H1 (cell line): ENCODE data around the gene ZNF184. TPM values are rescaled to one million over a fixed set of nuclear protein-coding genes. Genes with fewer than 3 reads are reported as not detected.

ENCODE experiments used
- CTCF ChIA-PET: fragments of 300-600 bp; sonication (Branson Sonifier 250); formaldehyde crosslinking; loops from one replicate; lab custom pipeline; 2021; ENCODE audit not compliant: partially characterized antibody; lab: Charles Lee
- POLR2A ChIA-PET: fragments of 300-600 bp; sonication (Branson Sonifier 250); formaldehyde crosslinking; loops from one replicate; lab custom pipeline; 2021; ENCODE audit warnings: inconsistent platforms; ENCODE audit not compliant: partially characterized antibody; lab: Charles Lee
- DNase-seq, 2 experiments: peaks; one replicate each; pipeline versions ENCODE4 v3.0.0 to v3.0.0-alpha.2; 2010 to 2022; ENCODE audit warnings: low spot score in 2 of 2, low read depth in 1 of 2, mixed read lengths in 1 of 2
- FAIRE-seq: peaks from 2 replicates; lab custom pipeline; 2011; peaks lifted over from hg19 to GRCh38; lab: Jason Lieb, UNC
- H2AFZ ChIP-seq: 2 replicates; pipeline ENCODE4 v1.8.1; 2012; ENCODE audit warnings: low read length, inconsistent platforms
- H2AK5ac ChIP-seq: 2 replicates; pipeline ENCODE4 v1.6.1; 2013; ENCODE audit warnings: low read depth, low read length
- H2BK120ac ChIP-seq: replicated peaks from 2 replicates; pipeline ENCODE3; 2013; ENCODE audit warnings: low read depth, low read length, inconsistent platforms
- H2BK12ac ChIP-seq: 2 replicates; pipeline ENCODE4 v1.6.1; 2013; ENCODE audit warnings: low read depth, low read length
- H2BK15ac ChIP-seq: 2 replicates; pipeline ENCODE4 v1.6.1; 2013; ENCODE audit warnings: low read length
- H2BK20ac ChIP-seq: 2 replicates; pipeline ENCODE4 v1.6.1; 2013; ENCODE audit warnings: low read length
- H2BK5ac ChIP-seq: 2 replicates; pipeline ENCODE4 v1.6.1; 2013; ENCODE audit warnings: low read depth, low read length
- H3K14ac ChIP-seq: 2 replicates; pipeline ENCODE4 v1.6.1; 2013; ENCODE audit warnings: inconsistent platforms; ENCODE audit not compliant: insufficient read length
- H3K18ac ChIP-seq: 2 replicates; pipeline ENCODE4 v1.6.1; 2013; ENCODE audit warnings: low read length; ENCODE audit errors: extremely low read depth
- H3K23ac ChIP-seq: 2 replicates; pipeline ENCODE4 v1.6.1; 2013; ENCODE audit warnings: inconsistent platforms; ENCODE audit not compliant: insufficient read length
- H3K23me2 ChIP-seq: 2 replicates; pipeline ENCODE4 v1.6.1; 2013; ENCODE audit warnings: low read depth, low read length
- H3K27ac ChIP-seq: 2 replicates; pipeline ENCODE4 v1.6.1; 2011; ENCODE audit warnings: low read depth, low read length, inconsistent platforms
- H3K27me3 ChIP-seq, 4 experiments: replicated peaks in 1 of 4; 1 replicate in 1 of 4; 2 replicates in 3 of 4; pipeline versions ENCODE4 v1.6.1 to v1.8.1; 2011 to 2013; ENCODE audit warnings: low read length in 3 of 4, mild to moderate bottlenecking in 3 of 4, inconsistent platforms in 2 of 4, mixed read lengths in 2 of 4, moderate library complexity in 1 of 4; ENCODE audit not compliant: control insufficient read depth in 3 of 4, insufficient read depth in 3 of 4; ENCODE audit errors: extremely low read depth in 1 of 4
- H3K36me3 ChIP-seq, 4 experiments: 2 replicates each; pipeline versions ENCODE4 v1.6.1 to v1.8.1; 2011 to 2013; ENCODE audit warnings: mild to moderate bottlenecking in 4 of 4, low read length in 3 of 4, moderate library complexity in 2 of 4, control low read depth in 1 of 4, inconsistent platforms in 1 of 4; ENCODE audit not compliant: insufficient read depth in 4 of 4, control insufficient read depth in 2 of 4
- H3K4ac ChIP-seq: replicated peaks from 2 replicates; pipeline ENCODE3; 2013; ENCODE audit warnings: low read length, low read depth, mixed read lengths, inconsistent platforms; ENCODE audit not compliant: insufficient read length
- H3K4me1 ChIP-seq, 4 experiments: replicated peaks in 1 of 4; 1 replicate in 1 of 4; 2 replicates in 3 of 4; pipeline versions ENCODE4 v1.6.1 to v1.8.1; 2011 to 2013; ENCODE audit warnings: low read length in 3 of 4, inconsistent platforms in 2 of 4, mixed read lengths in 1 of 4; ENCODE audit not compliant: insufficient read depth in 4 of 4, control insufficient read depth in 3 of 4
- H3K4me2 ChIP-seq, 2 experiments: 2 replicates each; pipeline versions ENCODE4 v1.6.1 to v1.8.1; 2011 to 2013; ENCODE audit warnings: low read depth in 2 of 2, low read length in 2 of 2, control low read depth in 1 of 2, inconsistent platforms in 1 of 2, mild to moderate bottlenecking in 1 of 2; ENCODE audit not compliant: insufficient read depth in 1 of 2
- H3K4me3 ChIP-seq, 4 experiments: fragments of 200-600, 300-600 bp in 1 of 4; sonication (generic), shearing (Covaris generic), sonication (Bioruptor Twin) in 1 of 4; 2 replicates each; pipeline versions ENCODE4 v1.5.1 to v1.8.1; 2011 to 2016; ENCODE audit warnings: low read length in 4 of 4, low read depth in 3 of 4, control low read depth in 2 of 4, inconsistent platforms in 2 of 4, mild to moderate bottlenecking in 2 of 4, mixed read lengths in 1 of 4, moderate library complexity in 1 of 4; ENCODE audit not compliant: insufficient read depth in 2 of 4; ENCODE audit errors: extremely low read depth in 1 of 4
- H3K56ac ChIP-seq: replicated peaks from 2 replicates; pipeline ENCODE3; 2013; ENCODE audit warnings: low read depth, mild to moderate bottlenecking, mixed read lengths, low read length, inconsistent platforms; ENCODE audit not compliant: insufficient read length
- H3K79me1 ChIP-seq: 2 replicates; pipeline ENCODE4 v1.6.1; 2013; ENCODE audit warnings: low read depth, low read length, control low read depth
- H3K79me2 ChIP-seq, 2 experiments: 2 replicates each; pipeline versions ENCODE4 v1.6.1 to v1.8.1; 2012 to 2013; ENCODE audit warnings: low read length in 2 of 2, mild to moderate bottlenecking in 2 of 2, inconsistent platforms in 1 of 2; ENCODE audit not compliant: insufficient read depth in 2 of 2, control insufficient read depth in 1 of 2
- H3K9ac ChIP-seq, 4 experiments: replicated peaks in 1 of 4; 1 replicate in 1 of 4; 2 replicates in 3 of 4; pipeline versions ENCODE4 v1.6.1 to v1.8.1; 2011 to 2013; ENCODE audit warnings: low read depth in 3 of 4, low read length in 3 of 4, control low read depth in 2 of 4, mild to moderate bottlenecking in 2 of 4, moderate library complexity in 2 of 4, inconsistent platforms in 1 of 4; ENCODE audit errors: extremely low read depth in 1 of 4
- H3K9me3 ChIP-seq, 2 experiments: 2 replicates each; pipeline versions ENCODE4 v1.6.1 to v1.8.1; 2012 to 2013; ENCODE audit warnings: mild to moderate bottlenecking in 2 of 2, moderate library complexity in 2 of 2, control low read depth in 1 of 2, inconsistent platforms in 1 of 2, low read depth in 1 of 2, low read length in 1 of 2, mixed read lengths in 1 of 2; ENCODE audit not compliant: insufficient read depth in 2 of 2
- H4K20me1 ChIP-seq, 2 experiments: replicated peaks in 1 of 2; 2 replicates each; pipeline versions ENCODE3 to v1.8.1; 2011 to 2013; ENCODE audit warnings: inconsistent platforms in 2 of 2, low read length in 2 of 2, mild to moderate bottlenecking in 1 of 2; ENCODE audit not compliant: insufficient read depth in 2 of 2, control insufficient read depth in 1 of 2
- H4K5ac ChIP-seq: 2 replicates; pipeline ENCODE4 v1.6.1; 2013; ENCODE audit warnings: low read length, low read depth, mixed read lengths, inconsistent platforms; ENCODE audit not compliant: insufficient read length
- H4K8ac ChIP-seq: 2 replicates; pipeline ENCODE4 v1.8.0; 2013; ENCODE audit warnings: mild to moderate bottlenecking, moderate library complexity, low read length, inconsistent platforms; ENCODE audit not compliant: insufficient read depth; ENCODE audit errors: extremely low read depth
- H4K91ac ChIP-seq: replicated peaks from 2 replicates; pipeline ENCODE3; 2013; ENCODE audit warnings: low read length, mixed read lengths, inconsistent platforms; ENCODE audit not compliant: insufficient read length
- BACH1 ChIP-seq: IDR thresholded peaks from 2 replicates; pipeline ENCODE4 v1.6.1; 2012; ENCODE audit warnings: low read length, improper control_type of control experiment
- CEBPB ChIP-seq: IDR thresholded peaks from 2 replicates; pipeline ENCODE4 v1.6.1; 2012; ENCODE audit warnings: low read depth, low read length
- CREB1 ChIP-seq: IDR thresholded peaks from 2 replicates; pipeline ENCODE4 v1.6.1; 2012; ENCODE audit warnings: inconsistent platforms
- FOSL1 ChIP-seq: IDR thresholded peaks from 2 replicates; pipeline ENCODE4 v1.6.1; 2011; ENCODE audit warnings: mild to moderate bottlenecking, low read depth, low read length, moderate library complexity; ENCODE audit not compliant: insufficient read depth
- HDAC6 ChIP-seq: IDR thresholded peaks from one replicate; pipeline ENCODE4 v1.7.1; 2012; ENCODE audit warnings: low read depth, mild to moderate bottlenecking, inconsistent platforms, low read length, moderate library complexity
- MAFK ChIP-seq: IDR thresholded peaks from 2 replicates; pipeline ENCODE4 v1.6.1; 2012; ENCODE audit warnings: low read depth, mild to moderate bottlenecking, improper control_type of control experiment, low read length
- NRF1 ChIP-seq: IDR thresholded peaks from 2 replicates; pipeline ENCODE4 v1.6.1; 2011; ENCODE audit warnings: mild to moderate bottlenecking, low read depth, low read length, improper control_type of control experiment
- POU5F1 ChIP-seq: IDR thresholded peaks from 2 replicates; pipeline ENCODE4 v1.6.1; 2011; ENCODE audit warnings: low read depth, mild to moderate bottlenecking, low read length, moderate library complexity
- RAD21 ChIP-seq, 2 experiments: IDR thresholded peaks in 1 of 2; conservative IDR thresholded peaks in 1 of 2; 2 replicates each; pipeline ENCODE4 v1.6.1; 2011; ENCODE audit warnings: low read depth in 2 of 2, low read length in 2 of 2, improper control_type of control experiment in 1 of 2, inconsistent platforms in 1 of 2, mild to moderate bottlenecking in 1 of 2, moderate library complexity in 1 of 2
- SAP30 ChIP-seq: fragments of 300-600 bp; sonication (generic); IDR thresholded peaks from 2 replicates; pipeline ENCODE4 v1.7.1; 2012; ENCODE audit warnings: low read length, moderate library complexity, mild to moderate bottlenecking, inconsistent platforms; ENCODE audit not compliant: insufficient read depth, insufficient replicate concordance
- TAF7 ChIP-seq: optimal IDR thresholded peaks from 2 replicates; pipeline ENCODE3; 2011; ENCODE audit warnings: low read depth, mild to moderate bottlenecking, inconsistent platforms, low read length, moderate library complexity, borderline replicate concordance
- TCF12 ChIP-seq: IDR thresholded peaks from 2 replicates; pipeline ENCODE4 v1.6.1; 2011; ENCODE audit warnings: low read depth, mild to moderate bottlenecking, low read length
- WGBS, 2 experiments: shearing (Covaris generic) in 1 of 2; methylation state at CpG; one replicate each; pipeline versions ENCODE4 v1.1.6 to v1.1.7; 2013 to 2015; ENCODE audit warnings: low lambda C conversion rate in 2 of 2, mixed read lengths in 2 of 2, inconsistent platforms in 1 of 2, low coverage in 1 of 2, missing lambda C conversion rate in 1 of 2; ENCODE audit not compliant: insufficient replicate concordance in 2 of 2, insufficient coverage in 1 of 2, insufficient read length in 1 of 2; ENCODE audit errors: extremely low coverage in 1 of 2, missing lambda C conversion rate in 1 of 2; 5-methylcytosine and 5-hydroxymethylcytosine counted together
- polyA plus RNA-seq, 7 experiments: library from polyadenylated mRNA; depleted of rRNA in 3 of 7; stranded (reverse) in 5 of 7; unstranded in 2 of 7; fragments of >200 nt in 5 of 7; fragments of 200-250 nt in 2 of 7; gene quantifications; 1 replicate in 5 of 7; 2 replicates in 1 of 7; 4 replicates in 1 of 7; pipeline versions ENCODE4 v1.2.1 to v1.2.3, GENCODE V29; 2011 to 2013; ENCODE audit warnings: missing spikeins in 2 of 7, mixed read lengths in 2 of 7
- total RNA-seq: library from RNA; stranded (reverse); fragmentation: NEBNext Ultra II Directional; extraction: Animal tissue kit (Norgen Biotek cat#: 25700); gene quantifications from 2 replicates; pipeline ENCODE4 v1.2.1, GENCODE V29; 2021

ZNF184 gene
- total and polyA plus RNA-seq, 2 of the 8 experiments (the other 6 are each of a cell fraction or from before 2014, with no cell fraction given), result 1.9 to 12.3 TPM

DNA sequence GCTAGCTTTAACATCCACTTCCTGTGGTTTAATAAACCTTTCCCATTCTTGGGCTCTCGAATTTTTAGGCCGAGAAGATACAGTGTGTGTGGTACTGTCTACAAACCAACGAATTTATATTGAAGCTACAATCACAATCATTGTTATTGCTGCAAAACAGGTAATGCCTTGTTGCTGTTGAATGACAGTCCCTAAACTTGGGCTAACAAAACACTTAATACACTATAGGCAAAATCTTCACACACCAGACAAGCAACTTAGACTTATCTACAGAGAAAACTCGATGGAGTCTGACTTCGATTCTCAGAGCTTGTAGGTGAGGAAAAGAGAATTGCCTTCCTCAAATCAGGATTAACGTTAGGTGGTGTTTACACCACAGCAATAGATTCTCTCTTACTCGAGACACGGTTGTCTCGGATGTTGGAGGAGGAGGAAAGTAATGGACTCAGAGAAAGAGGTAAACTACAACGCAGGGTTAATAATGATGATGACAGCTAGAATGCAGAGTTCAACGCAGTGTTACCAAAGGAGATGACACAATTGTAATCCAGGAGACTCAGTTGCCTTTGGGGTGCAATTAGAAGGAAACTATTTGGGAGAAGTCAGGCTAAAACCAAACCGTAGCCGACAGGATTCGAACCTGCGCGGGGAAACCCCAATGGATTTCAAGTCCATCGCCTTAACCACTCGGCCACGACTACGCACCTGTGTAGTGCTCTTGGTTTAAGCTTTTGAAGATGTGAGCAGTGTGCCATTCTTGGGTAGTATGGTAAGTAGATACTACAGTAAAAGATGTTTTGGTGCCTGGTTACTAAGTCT lies 32.5 kb upstream of the ZNF184 start:
- H4K91ac ChIP-seq, result no peak overlapping the region
- WGBS, 2 experiments, result 28% methylated on average over 20 of the region's 20 CpGs; no CpG with 5 or more reads in 1 of the 2 experiments
- H3K18ac ChIP-seq, result no peak overlapping the region
- no peak overlapping the region for H2BK15ac ChIP-seq
- no peak overlapping the region for H3K56ac ChIP-seq
- no peaks in the 10 kb centered on the region for H3K9me3 ChIP-seq
- H2BK120ac ChIP-seq, result no peak overlapping the region
- H4K20me1 ChIP-seq, result no peaks in the 10 kb centered on the region
- no peaks in the 10 kb centered on the region for H3K79me2 ChIP-seq
- H3K4ac ChIP-seq, result no peak overlapping the region
- no peak overlapping the region for H3K27ac ChIP-seq
- H4K5ac ChIP-seq, result no peak overlapping the region
- FAIRE-seq, result peak; percentile 89
- peaks cover 0 to 8% (median 0%) of the 10 kb centered on the region in 4 experiments; a peak in 2 of 7 replicates for H3K4me1 ChIP-seq
- DNase-seq, result peak; percentile 78 to 97
- H3K27me3 ChIP-seq, result no peaks in the 10 kb centered on the region
- no peak overlapping the region for H4K8ac ChIP-seq
- ChIA-PET POLR2A (interaction anchor here (1.1 to 1.5 kb wide), 3 partner anchors 32 to 358 kb away, joined by 3 read pairs; partner anchors contain the start of gene ZNF184), CTCF (interaction anchor here (0.6 to 7.2 kb wide), 10 partner anchors 12 to 328 kb away, joined by 3 to 45 read pairs (median 4); partner anchors contain the start of gene POM121L2)
- no peaks in the 10 kb centered on the region; a peak in 1 of 8 replicates for H3K36me3 ChIP-seq
- H3K4me3 ChIP-seq, result peak overlapping the region in 2 of 4 experiments; percentile 23 to 41; a peak in 3 of 8 replicates
- H2AFZ ChIP-seq, result no peak overlapping the region
- no peak overlapping the region for H3K14ac ChIP-seq
- H3K23ac ChIP-seq, result no peak overlapping the region
- no peaks in the 10 kb centered on the region for H3K23me2 ChIP-seq
- H3K79me1 ChIP-seq, result no peaks in the 10 kb centered on the region
- H2AK5ac ChIP-seq, result no peak overlapping the region
- no peak overlapping the region for H3K9ac ChIP-seq
- H2BK5ac ChIP-seq, result no peak overlapping the region
- H3K4me2 ChIP-seq, result peak overlapping the region; percentile 28 to 49
- H2BK20ac ChIP-seq, result no peak overlapping the region
- H2BK12ac ChIP-seq, result no peak overlapping the region
- TF ChIP-seq HDAC6, result peak; percentile 48
- TF ChIP-seq TAF7, result peak; percentile 72
- TF ChIP-seq BACH1, result no peak
- TF ChIP-seq TCF12, result 0 out of 2 replicates have a peak, but pooled peaks have one; percentile 44
- peak; percentile 81; the same call in 1 of the 2 replicates for TF ChIP-seq MAFK
- no peak for TF ChIP-seq RAD21 (IDR thresholded peaks at IDR 0.05 in 1 of 2, conservative IDR thresholded peaks at IDR 0.05 in 1 of 2; ENCODE audit: low read depth in 2 of 2, low read length in 2 of 2)
- 0 out of 2 replicates have a peak, but pooled peaks have one; percentile 27 for TF ChIP-seq POU5F1
- TF ChIP-seq FOSL1, result no peak
- TF ChIP-seq SAP30, result no peak
- peak; percentile 43 for TF ChIP-seq CEBPB
- 0 out of 2 replicates have a peak, but pooled peaks have one; percentile 16 for TF ChIP-seq CREB1
- peak; percentile 23; the same call in 1 of the 2 replicates for TF ChIP-seq NRF1
